ENCODE results near the gene MPRIP. TPM values are rescaled to one million over a fixed set of nuclear protein-coding genes. Genes with fewer than 3 reads are reported as not detected.

MPRIP gene
- total and polyA plus RNA-seq, 2 of the 13 experiments (the other 11 are each of a cell fraction or from before 2014, with no cell fraction given): 50.2 to 52.4 TPM

DNA sequence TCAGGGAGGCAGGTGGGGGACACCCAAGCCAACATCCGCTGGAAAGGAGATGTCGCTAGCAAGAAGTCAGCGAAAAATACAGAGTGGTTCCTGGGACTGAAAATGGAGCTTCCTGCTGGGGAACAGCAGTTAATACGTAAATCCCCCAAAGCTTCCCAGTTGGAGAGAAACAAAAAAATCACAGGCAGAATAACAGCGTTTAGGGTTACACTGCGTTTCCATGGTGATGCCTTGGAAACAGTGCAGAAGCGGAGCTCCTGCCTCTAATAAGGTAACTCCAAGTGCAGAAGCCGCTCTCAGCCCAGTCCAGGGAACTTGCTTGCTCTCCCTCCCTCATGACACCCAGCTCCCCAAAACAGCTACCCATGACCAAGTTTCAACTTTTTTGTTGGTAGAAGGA lies 90.5 kb downstream of the MPRIP start:
- in situ Hi-C loops (cut with HindIII; ENCODE audit: extremely low pct_ligation_motif_present, low pct_unique_long_range_greater_than_20kb): no loop called here
- 94% methylated on average over 8 of the region's 8 CpGs for WGBS (ENCODE audit: low lambda C conversion rate)
- intact Hi-C loops (cut with micrococcal nuclease; ENCODE audit: unreplicated experiment): no loop called here
- ChIA-PET POLR2A (no interaction called here), CTCF (ENCODE audit: low intra/inter-chr PET ratio, low total read pairs) (no interaction called here)
- H3K27ac ChIP-seq (ENCODE audit: extremely low read length, insufficient read depth, low read length): no peak overlapping the region
- H3K27me3 ChIP-seq (ENCODE audit: control insufficient read depth in 1 of 2, insufficient read depth in 2 of 2, low read length in 2 of 2): no peaks in the 10 kb centered on the region
- H3K9ac ChIP-seq (ENCODE audit: insufficient read depth, low read depth, low read length): no peak overlapping the region
- H3K4me3 ChIP-seq (replicated peaks in 1 of 3; ENCODE audit: insufficient read depth in 1 of 3, low read depth in 2 of 3, low read length in 3 of 3): no peak overlapping the region
- H3K79me2 ChIP-seq (ENCODE audit: insufficient read depth, low read length): no peaks in the 10 kb centered on the region
- peaks cover 25 to 57% of the 10 kb centered on the region in 2 experiments for H3K36me3 ChIP-seq (replicated peaks in 1 of 2; ENCODE audit: control insufficient read depth in 1 of 2, insufficient read depth in 2 of 2, low read length in 2 of 2)
- FAIRE-seq: no peak
- peaks cover 14% of the 10 kb centered on the region for H3K4me1 ChIP-seq (ENCODE audit: insufficient read depth, low read length)
- no peak overlapping the region for H3K4me2 ChIP-seq (ENCODE audit: low read depth, low read length)
- TF ChIP-seq ZMYM4 (CRISPR knock-in tag; IDR thresholded peaks at IDR 0.05): no peak
- TF ChIP-seq, protein P1, sequence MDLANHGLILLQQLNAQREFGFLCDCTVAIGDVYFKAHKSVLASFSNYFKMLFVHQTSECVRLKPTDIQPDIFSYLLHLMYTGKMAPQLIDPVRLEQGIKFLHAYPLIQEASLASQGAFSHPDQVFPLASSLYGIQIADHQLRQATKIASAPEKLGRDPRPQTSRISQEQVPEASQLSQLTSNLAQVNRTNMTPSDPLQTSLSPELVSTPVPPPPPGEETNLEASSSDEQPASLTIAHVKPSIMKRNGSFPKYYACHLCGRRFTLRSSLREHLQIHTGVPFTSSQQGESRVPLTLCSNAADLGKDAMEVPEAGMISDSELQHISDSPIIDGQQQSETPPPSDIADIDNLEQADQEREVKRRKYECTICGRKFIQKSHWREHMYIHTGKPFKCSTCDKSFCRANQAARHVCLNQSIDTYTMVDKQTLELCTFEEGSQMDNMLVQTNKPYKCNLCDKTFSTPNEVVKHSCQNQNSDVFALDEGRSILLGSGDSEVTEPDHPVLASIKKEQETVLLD (CRISPR knock-in tag; IDR thresholded peaks at IDR 0.05; ENCODE audit: low read depth): no peak
- no peak for TF ChIP-seq ZBTB3 (CRISPR knock-in tag; IDR thresholded peaks at IDR 0.05; ENCODE audit: borderline replicate concordance, low read depth)
- ATAC-seq: no peak
- no peak overlapping the region for H2AFZ ChIP-seq (ENCODE audit: low read length)
- 0 out of 2 replicates have a peak, but pooled peaks cover 4% of the 10 kb centered on the region for H4K20me1 ChIP-seq (ENCODE audit: insufficient read depth, low read length)
- no TSS peak for BruUV-seq (replicated peaks)
- no peak for DNase-seq (ENCODE audit: low spot score)
- H3K9me3 ChIP-seq (ENCODE audit: low read length): no peaks in the 10 kb centered on the region

DNA sequence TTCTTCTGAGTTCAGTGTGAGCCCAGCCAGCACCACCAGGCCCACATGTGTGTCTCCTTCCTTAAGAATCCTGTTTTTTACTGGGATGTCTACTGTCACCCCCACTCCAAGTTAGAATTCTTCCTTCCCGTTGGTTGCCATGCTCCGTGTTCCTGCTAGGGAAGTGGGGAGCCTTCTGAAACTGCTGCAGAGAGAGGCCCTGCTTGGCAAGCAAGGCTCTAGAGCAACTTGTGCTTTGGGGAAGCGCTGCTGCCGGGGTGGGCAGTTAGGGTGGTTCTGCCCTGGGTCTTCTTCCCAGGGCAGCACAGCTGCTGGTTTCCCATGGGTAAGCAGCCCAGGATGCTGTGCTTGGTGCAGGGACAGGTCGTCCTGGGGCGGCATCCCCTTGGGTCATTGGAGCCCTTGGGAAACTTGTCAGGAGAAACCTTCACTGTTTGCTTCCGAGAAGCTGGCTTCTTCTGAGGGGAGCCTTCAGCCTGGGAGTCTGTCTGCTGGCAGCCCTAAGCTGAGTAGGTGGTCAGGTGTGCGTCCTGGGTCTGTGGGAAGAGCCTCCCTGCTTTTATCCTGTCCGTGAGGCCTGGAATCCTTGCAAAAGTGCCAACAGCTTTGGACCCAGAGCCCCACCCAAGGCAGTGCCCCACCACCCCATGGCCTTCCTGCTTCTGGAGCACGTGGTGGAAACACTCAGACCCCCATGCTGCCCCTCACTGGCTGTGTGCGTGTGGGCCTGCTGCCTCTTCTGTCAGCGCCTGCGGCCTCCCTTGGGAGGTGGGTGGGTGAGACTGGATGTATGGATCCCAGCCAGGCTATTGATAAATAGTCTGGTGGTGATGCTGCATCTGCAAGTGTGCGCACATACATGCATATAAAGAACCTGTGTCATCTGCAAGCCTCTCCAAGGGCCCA lies 92.0 kb downstream of the MPRIP start:
- H3K4me1 ChIP-seq (ENCODE audit: insufficient read depth, low read length): peaks cover 14% of the 10 kb centered on the region
- over 99% methylated on average over 7 of the region's 14 CpGs for WGBS (ENCODE audit: low lambda C conversion rate)
- no peak overlapping the region for H3K27ac ChIP-seq (ENCODE audit: extremely low read length, insufficient read depth, low read length)
- H4K20me1 ChIP-seq (ENCODE audit: insufficient read depth, low read length): no peaks in the 10 kb centered on the region
- no peak overlapping the region for H3K4me2 ChIP-seq (ENCODE audit: low read depth, low read length)
- H3K4me3 ChIP-seq (replicated peaks in 1 of 3; ENCODE audit: insufficient read depth in 1 of 3, low read depth in 2 of 3, low read length in 3 of 3): no peak overlapping the region
- no peaks in the 10 kb centered on the region for H3K9me3 ChIP-seq (ENCODE audit: low read length)
- DNase-seq (ENCODE audit: low spot score) (no peak), ATAC-seq (no peak), FAIRE-seq (no peak)
- intact Hi-C loops (cut with micrococcal nuclease; ENCODE audit: unreplicated experiment): no loop called here
- ChIA-PET CTCF (ENCODE audit: low intra/inter-chr PET ratio, low total read pairs) (no interaction called here), POLR2A (no interaction called here)
- no TSS peak for BruUV-seq (replicated peaks)
- H3K36me3 ChIP-seq (replicated peaks in 1 of 2; ENCODE audit: control insufficient read depth in 1 of 2, insufficient read depth in 2 of 2, low read length in 2 of 2): peaks cover 29 to 61% of the 10 kb centered on the region in 2 experiments
- H3K9ac ChIP-seq (ENCODE audit: insufficient read depth, low read depth, low read length): no peak overlapping the region
- in situ Hi-C loops (cut with HindIII; ENCODE audit: extremely low pct_ligation_motif_present, low pct_unique_long_range_greater_than_20kb): no loop called here
- H3K79me2 ChIP-seq (ENCODE audit: insufficient read depth, low read length): no peaks in the 10 kb centered on the region
- H3K27me3 ChIP-seq (ENCODE audit: control insufficient read depth in 1 of 2, insufficient read depth in 2 of 2, low read length in 2 of 2): no peaks in the 10 kb centered on the region
- H2AFZ ChIP-seq (ENCODE audit: low read length): no peak overlapping the region
- TF ChIP-seq IKZF4 (CRISPR knock-in tag; IDR thresholded peaks at IDR 0.05; ENCODE audit: borderline replicate concordance, low read depth, not compliant biosample characterization) (no peak), PAX8 (CRISPR knock-in tag; IDR thresholded peaks at IDR 0.05; ENCODE audit: borderline replicate concordance) (no peak), FOSL1 (CRISPR knock-in tag; IDR thresholded peaks at IDR 0.05; ENCODE audit: borderline replicate concordance) (no peak), JDP2 (CRISPR knock-in tag; IDR thresholded peaks at IDR 0.05; ENCODE audit: borderline replicate concordance) (no peak), CBFB (CRISPR knock-in tag; IDR thresholded peaks at IDR 0.05) (no peak), TRIM24 (CRISPR knock-in tag; IDR thresholded peaks at IDR 0.05) (no peak), RAD51 (IDR thresholded peaks at IDR 0.05; ENCODE audit: borderline replicate concordance) (no peak), ZNF121 (CRISPR knock-in tag; IDR thresholded peaks at IDR 0.05) (no peak), ZFP36L2 (CRISPR knock-in tag; IDR thresholded peaks at IDR 0.05) (no peak)
- TF ChIP-seq, protein P2, sequence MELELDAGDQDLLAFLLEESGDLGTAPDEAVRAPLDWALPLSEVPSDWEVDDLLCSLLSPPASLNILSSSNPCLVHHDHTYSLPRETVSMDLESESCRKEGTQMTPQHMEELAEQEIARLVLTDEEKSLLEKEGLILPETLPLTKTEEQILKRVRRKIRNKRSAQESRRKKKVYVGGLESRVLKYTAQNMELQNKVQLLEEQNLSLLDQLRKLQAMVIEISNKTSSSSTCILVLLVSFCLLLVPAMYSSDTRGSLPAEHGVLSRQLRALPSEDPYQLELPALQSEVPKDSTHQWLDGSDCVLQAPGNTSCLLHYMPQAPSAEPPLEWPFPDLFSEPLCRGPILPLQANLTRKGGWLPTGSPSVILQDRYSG (CRISPR knock-in tag; IDR thresholded peaks at IDR 0.05): no peak
- TF ChIP-seq, protein P3, sequence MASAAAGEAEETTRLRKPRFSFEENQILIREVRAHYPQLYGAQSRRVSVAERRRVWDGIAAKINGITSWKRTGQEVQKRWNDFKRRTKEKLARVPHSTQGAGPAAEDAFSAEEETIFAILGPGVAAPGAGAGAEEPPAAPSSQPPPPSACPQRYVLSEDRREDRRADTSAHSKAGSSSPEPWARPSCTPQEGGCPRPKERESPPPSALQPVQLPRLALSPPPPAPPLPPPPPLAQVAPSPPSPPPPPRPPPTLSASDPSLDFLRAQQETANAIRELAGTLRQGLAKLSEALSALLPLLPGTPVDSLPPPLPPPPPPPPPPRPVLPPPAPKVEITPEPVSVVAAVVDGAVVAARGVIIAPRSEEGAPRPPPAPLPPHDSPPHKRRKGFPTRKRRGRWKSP (CRISPR knock-in tag; IDR thresholded peaks at IDR 0.05): no peak
